Endothelial cell of umbilical vein (primary cell): ENCODE data around the gene NUP153. TPM values are rescaled to one million over a fixed set of nuclear protein-coding genes. Genes with fewer than 3 reads are reported as not detected.

Experiments
- BruUV-seq: library from RNA; stranded (reverse); fragments of 400-500 nt; replicated peaks from 2 replicates; lab custom pipeline; 2021; lab: Mats Ljungman, UMichigan
- CTCF ChIA-PET: fragments of 300-600, 350-600 bp; sonication (Branson Sonifier 250); formaldehyde crosslinking; loops from one replicate; lab custom pipeline; 2021; ENCODE audit warnings: antibody characterized with exemption, inconsistent platforms; lab: Charles Lee
- POLR2A ChIA-PET: fragments of 300-600, 350-600 bp; sonication (Branson Sonifier 250); formaldehyde crosslinking; loops from one replicate; lab custom pipeline; 2021; ENCODE audit warnings: antibody characterized with exemption, inconsistent platforms; lab: Charles Lee
- DNase-seq: peaks from one replicate; pipeline ENCODE4 v3.0.0-alpha.2; 2011; ENCODE audit warnings: low read depth, low spot score
- FAIRE-seq: peaks from 2 replicates; lab custom pipeline; 2011; peaks lifted over from hg19 to GRCh38; lab: Jason Lieb, UNC
- H2AFZ ChIP-seq: 2 replicates; pipeline ENCODE4 v1.6.0; 2012; ENCODE audit warnings: low read depth, low read length, control low read depth, inconsistent platforms
- H3K27ac ChIP-seq: 2 replicates; pipeline ENCODE4 v1.5.1; 2011; ENCODE audit warnings: low read depth, mild to moderate bottlenecking, control low read depth, low read length, moderate library complexity; ENCODE audit not compliant: insufficient read depth
- H3K27me3 ChIP-seq, 2 experiments: 2 replicates each; pipeline versions ENCODE4 v1.6.0 to v1.6.1; 2011; ENCODE audit warnings: low read length in 2 of 2, mixed read lengths in 1 of 2; ENCODE audit not compliant: control insufficient read depth in 2 of 2, insufficient read depth in 2 of 2
- H3K36me3 ChIP-seq, 2 experiments: 2 replicates in 1 of 2; 3 replicates in 1 of 2; pipeline ENCODE4 v1.5.1; 2011; ENCODE audit warnings: low read length in 2 of 2, mild to moderate bottlenecking in 1 of 2, moderate library complexity in 1 of 2; ENCODE audit not compliant: control insufficient read depth in 2 of 2, insufficient read depth in 2 of 2; ENCODE audit errors: extremely low read depth in 1 of 2
- H3K4me1 ChIP-seq: 3 replicates; pipeline ENCODE4 v1.5.1; 2011; ENCODE audit warnings: mild to moderate bottlenecking, low read length; ENCODE audit not compliant: control insufficient read depth, insufficient read depth; ENCODE audit errors: extremely low read depth
- H3K4me2 ChIP-seq: 2 replicates; pipeline ENCODE4 v1.6.1; 2011; ENCODE audit warnings: low read length, control low read depth, mixed read lengths; ENCODE audit not compliant: insufficient read depth
- H3K4me3 ChIP-seq, 3 experiments: fragments of 200-600 bp in 1 of 3; sonication (generic), shearing (Covaris generic) in 1 of 3; replicated peaks in 1 of 3; 2 replicates each; pipeline ENCODE4 v1.5.1; 2011 to 2016; ENCODE audit warnings: control low read depth in 3 of 3, low read length in 3 of 3, mild to moderate bottlenecking in 2 of 3, inconsistent platforms in 1 of 3, low read depth in 1 of 3, moderate library complexity in 1 of 3; ENCODE audit not compliant: insufficient read depth in 1 of 3
- H3K79me2 ChIP-seq: 2 replicates; pipeline ENCODE4 v1.6.0; 2012; ENCODE audit warnings: low read length, inconsistent platforms; ENCODE audit not compliant: control insufficient read depth, insufficient read depth
- H3K9ac ChIP-seq: replicated peaks from 2 replicates; pipeline ENCODE3; 2011; ENCODE audit warnings: low read length, control low read depth; ENCODE audit not compliant: insufficient read depth; ENCODE audit errors: extremely low read depth
- H3K9me1 ChIP-seq: replicated peaks from 3 replicates; pipeline ENCODE4 v1.6.0; 2011; ENCODE audit warnings: mild to moderate bottlenecking, low read length; ENCODE audit not compliant: control insufficient read depth, insufficient read depth; ENCODE audit errors: extremely low read depth
- H3K9me3 ChIP-seq: replicated peaks from 2 replicates; pipeline ENCODE4 v1.5.1; 2012; ENCODE audit warnings: low read length, inconsistent platforms; ENCODE audit not compliant: control insufficient read depth, insufficient read depth
- H4K20me1 ChIP-seq: replicated peaks from 2 replicates; pipeline ENCODE3; 2011; ENCODE audit warnings: mild to moderate bottlenecking, low read length; ENCODE audit not compliant: control insufficient read depth, insufficient read depth; ENCODE audit errors: extremely low read depth
- EZH2 ChIP-seq: IDR thresholded peaks from 2 replicates; pipeline ENCODE4 v1.6.1; 2012; ENCODE audit warnings: borderline replicate concordance, low read depth, mild to moderate bottlenecking, moderate library complexity, low read length, inconsistent platforms; ENCODE audit not compliant: severe bottlenecking
- FOS ChIP-seq: IDR thresholded peaks from 2 replicates; pipeline ENCODE4 v1.6.1; 2011; ENCODE audit warnings: mild to moderate bottlenecking, low read length, moderate library complexity, borderline replicate concordance; ENCODE audit not compliant: insufficient read depth
- GATA2 ChIP-seq: IDR thresholded peaks from 2 replicates; pipeline ENCODE4 v1.7.0; 2011; ENCODE audit warnings: low read depth, mild to moderate bottlenecking, moderate library complexity, mixed read lengths, low read length; ENCODE audit not compliant: insufficient read length, insufficient read depth
- JUN ChIP-seq: IDR thresholded peaks from 2 replicates; pipeline ENCODE4 v1.6.1; 2011; ENCODE audit warnings: borderline replicate concordance, low read depth; ENCODE audit not compliant: insufficient read length, insufficient read depth
- MAX ChIP-seq: IDR thresholded peaks from 2 replicates; pipeline ENCODE4 v1.6.1; 2011; ENCODE audit not compliant: insufficient read depth, insufficient read length
- MYC ChIP-seq: IDR thresholded peaks from one replicate; pipeline ENCODE4 v1.6.1; 2011; ENCODE audit warnings: mild to moderate bottlenecking, low read depth, low read length
- POLR2A ChIP-seq: IDR thresholded peaks from 2 replicates; pipeline ENCODE4 v1.6.1; 2012; ENCODE audit warnings: low read depth, mild to moderate bottlenecking, control low read depth, low read length
- POLR2AphosphoS5 ChIP-seq: IDR thresholded peaks from 2 replicates; pipeline ENCODE4 v1.6.1; 2012; ENCODE audit warnings: low read depth, mild to moderate bottlenecking, control low read depth, low read length, moderate library complexity; ENCODE audit not compliant: insufficient read depth
- dilution Hi-C: fragments of 300-500 bp; cut with MboI; formaldehyde crosslinking; loops from one replicate; pipeline ENCODE4 v1.15.0; 2019; ENCODE audit warnings: low sequenced_read_pairs; ENCODE audit not compliant: extremely low pct_ligation_motif_present
- intact Hi-C: fragments of 100-400 bp; cut with micrococcal nuclease; formaldehyde crosslinking; loops from one replicate; pipeline ENCODE4 v1.10.0; 2022
- polyA plus RNA-seq, 4 experiments: library from polyadenylated mRNA; depleted of rRNA in 3 of 4; stranded (reverse) in 3 of 4; unstranded in 1 of 4; fragments of >200 nt; gene quantifications; 2 replicates each; pipeline versions ENCODE4 v1.2.1 to v1.2.3, GENCODE V29; 2011 to 2012; ENCODE audit warnings: missing spikeins in 1 of 4
- total RNA-seq: library from RNA; stranded (reverse); gene quantifications from 2 replicates; pipeline ENCODE4 v1.2.3, GENCODE V29; 2021
- TF ChIP-seq, protein P1 (sequence below), 2 donors: IDR thresholded peaks; 1 replicate in 1 of 2; 2 replicates in 1 of 2; pipeline ENCODE4 v1.5.1; 2011; ENCODE audit warnings: low read length in 2 of 2, mild to moderate bottlenecking in 2 of 2, moderate library complexity in 2 of 2, control low read depth in 1 of 2, inconsistent platforms in 1 of 2, low read depth in 1 of 2; ENCODE audit not compliant: insufficient read depth in 1 of 2; ENCODE audit errors: extremely low read depth in 1 of 2

The NUP153 gene
- total and polyA plus RNA-seq, 2 donors (not counting 3 experiments of a cell fraction or from before 2014, with no cell fraction given) = 22.0 to 51.0 TPM

DNA sequence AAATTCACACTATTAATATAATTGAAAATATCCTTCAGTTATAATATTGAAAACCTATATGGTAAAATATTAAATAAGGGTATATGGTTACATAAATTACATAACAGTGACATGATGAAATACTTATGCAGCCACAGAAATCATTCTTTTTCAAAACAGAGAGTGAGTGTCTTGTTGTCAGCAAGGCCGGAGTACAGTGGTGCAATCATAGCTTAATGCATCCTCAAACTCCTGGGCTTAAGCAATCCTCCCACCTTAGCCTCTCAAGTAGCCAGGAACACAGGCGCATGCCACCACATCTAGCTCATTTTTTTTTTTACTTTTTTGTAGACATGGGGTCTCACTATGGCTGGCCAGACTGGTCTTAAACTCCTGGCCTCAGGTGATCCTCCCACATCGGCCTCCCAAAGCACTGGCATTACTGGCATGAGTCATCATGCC lies 66.2 kb downstream of the NUP153 start:
- Histone ChIP-seq H3K79me2 (peaks cover 15% of the 10 kb centered on the region), H3K9me3 (no peaks in the 10 kb centered on the region), H3K36me3 (peaks cover 12 to 22% of the 10 kb centered on the region in 2 experiments), H3K4me2 (no peak overlapping the region), H3K9me1 (no peaks in the 10 kb centered on the region), H3K4me1 (peaks cover 8% of the 10 kb centered on the region), H3K4me3 (no peak overlapping the region), H2AFZ (no peak overlapping the region), H3K27me3 (no peaks in the 10 kb centered on the region), H3K9ac (no peak overlapping the region), H3K27ac (no peak overlapping the region), H4K20me1 (no peaks in the 10 kb centered on the region)
- dilution Hi-C loops = no loop called here
- BruUV-seq = no TSS peak
- CTCF ChIA-PET = interaction anchor here (1.5 kb wide), 1 partner anchor 57 kb away, joined by 3 read pairs; no protein-coding TSS in a partner anchor
- FAIRE-seq = no peak
- no peak for TF ChIP-seq POLR2AphosphoS5
- TF ChIP-seq, protein P1, sequence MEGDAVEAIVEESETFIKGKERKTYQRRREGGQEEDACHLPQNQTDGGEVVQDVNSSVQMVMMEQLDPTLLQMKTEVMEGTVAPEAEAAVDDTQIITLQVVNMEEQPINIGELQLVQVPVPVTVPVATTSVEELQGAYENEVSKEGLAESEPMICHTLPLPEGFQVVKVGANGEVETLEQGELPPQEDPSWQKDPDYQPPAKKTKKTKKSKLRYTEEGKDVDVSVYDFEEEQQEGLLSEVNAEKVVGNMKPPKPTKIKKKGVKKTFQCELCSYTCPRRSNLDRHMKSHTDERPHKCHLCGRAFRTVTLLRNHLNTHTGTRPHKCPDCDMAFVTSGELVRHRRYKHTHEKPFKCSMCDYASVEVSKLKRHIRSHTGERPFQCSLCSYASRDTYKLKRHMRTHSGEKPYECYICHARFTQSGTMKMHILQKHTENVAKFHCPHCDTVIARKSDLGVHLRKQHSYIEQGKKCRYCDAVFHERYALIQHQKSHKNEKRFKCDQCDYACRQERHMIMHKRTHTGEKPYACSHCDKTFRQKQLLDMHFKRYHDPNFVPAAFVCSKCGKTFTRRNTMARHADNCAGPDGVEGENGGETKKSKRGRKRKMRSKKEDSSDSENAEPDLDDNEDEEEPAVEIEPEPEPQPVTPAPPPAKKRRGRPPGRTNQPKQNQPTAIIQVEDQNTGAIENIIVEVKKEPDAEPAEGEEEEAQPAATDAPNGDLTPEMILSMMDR (IDR thresholded peaks at IDR 0.05; ENCODE audit: extremely low read depth in 1 of 2, insufficient read depth in 1 of 2, low read depth in 1 of 2, low read length in 2 of 2) = no peak
- TF ChIP-seq JUN = peak; percentile 2
- POLR2A ChIA-PET = no interaction called here
- intact Hi-C loops = no loop called here
- no peak for DNase-seq

DNA sequence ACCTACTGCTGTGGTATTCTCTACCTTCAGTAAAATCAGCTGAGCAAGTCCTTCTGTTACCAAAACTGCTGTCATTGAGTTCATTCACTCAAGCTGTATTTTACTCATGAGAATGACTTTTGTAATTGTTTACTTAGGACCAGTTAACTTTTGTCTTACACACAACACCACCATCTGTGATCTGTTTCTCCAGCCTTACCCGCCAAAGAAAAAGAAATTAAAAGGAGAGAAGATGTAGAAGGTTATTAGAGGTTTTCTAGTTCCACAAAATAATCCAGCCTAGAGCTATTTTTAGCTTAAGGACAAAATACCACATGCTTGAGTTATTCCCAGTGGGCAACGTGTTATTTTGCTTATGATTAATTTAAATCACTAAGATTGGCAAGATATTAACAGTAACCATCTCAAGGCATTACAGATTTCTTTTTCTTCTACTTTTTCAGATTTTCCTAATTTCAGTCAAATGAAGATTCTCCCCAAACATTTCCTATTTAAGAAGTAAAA lies 68.5 kb downstream of the NUP153 start:
- no peak for FAIRE-seq

More for the DNA sequence above, 68.5 kb downstream of the NUP153 start:
- peaks cover 32% of the 10 kb centered on the region for H3K79me2 ChIP-seq
- no peak overlapping the region for H3K4me3 ChIP-seq
- H3K4me2 ChIP-seq = no peak overlapping the region
- no TSS peak for BruUV-seq
- H3K9me1 ChIP-seq = no peaks in the 10 kb centered on the region
- H4K20me1 ChIP-seq = no peaks in the 10 kb centered on the region
- DNase-seq = no peak
- H3K9me3 ChIP-seq = no peaks in the 10 kb centered on the region
- H3K36me3 ChIP-seq = peaks cover 8 to 14% of the 10 kb centered on the region in 2 experiments
- no peak overlapping the region for H3K27ac ChIP-seq
- no peak for TF ChIP-seq POLR2AphosphoS5
- TF ChIP-seq MAX = no peak
- TF ChIP-seq MYC = no peak
- no peak for TF ChIP-seq POLR2A
- TF ChIP-seq GATA2 = no peak
- TF ChIP-seq JUN = no peak
- no peak for TF ChIP-seq FOS
- TF ChIP-seq EZH2 = no peak
- H2AFZ ChIP-seq = no peak overlapping the region
- CTCF ChIA-PET = interaction anchor here (1.5 kb wide), 1 partner anchor 12 kb away, joined by 3 read pairs; no protein-coding TSS in a partner anchor
- H3K27me3 ChIP-seq = no peaks in the 10 kb centered on the region
- POLR2A ChIA-PET = no interaction called here
- intact Hi-C loops (no loop called here), dilution Hi-C loops (no loop called here)
- peaks cover 15% of the 10 kb centered on the region for H3K4me1 ChIP-seq
- H3K9ac ChIP-seq = no peak overlapping the region
